ENCODE results near the gene GRK7.

DNA sequence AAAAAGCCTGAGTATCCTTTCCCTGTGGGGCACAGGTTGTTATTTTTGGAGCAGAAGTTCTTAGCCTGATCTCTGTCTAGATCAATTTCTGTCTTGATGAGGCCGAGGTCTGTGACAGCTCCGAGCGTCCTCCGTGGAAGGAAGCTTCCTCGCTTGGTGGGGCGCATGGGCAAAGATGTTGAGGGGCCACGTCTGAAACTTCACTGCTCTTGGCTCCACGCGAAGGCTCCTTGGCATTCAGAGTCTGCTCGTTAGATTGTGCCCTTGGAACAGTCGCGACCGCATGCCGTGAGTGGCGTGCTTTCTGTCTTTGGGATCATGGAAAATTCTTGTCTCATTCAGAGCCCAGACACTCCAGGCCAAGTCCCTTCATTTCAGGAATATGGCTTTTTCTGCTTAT lies 13.7 kb downstream of the GRK7 start:
- TF ChIP-seq EZH2 (IDR thresholded peaks at IDR 0.05; ENCODE audit: borderline replicate concordance, low read depth, low read length, poor library complexity, severe bottlenecking), result no peak
- TF ChIP-seq, protein P1, sequence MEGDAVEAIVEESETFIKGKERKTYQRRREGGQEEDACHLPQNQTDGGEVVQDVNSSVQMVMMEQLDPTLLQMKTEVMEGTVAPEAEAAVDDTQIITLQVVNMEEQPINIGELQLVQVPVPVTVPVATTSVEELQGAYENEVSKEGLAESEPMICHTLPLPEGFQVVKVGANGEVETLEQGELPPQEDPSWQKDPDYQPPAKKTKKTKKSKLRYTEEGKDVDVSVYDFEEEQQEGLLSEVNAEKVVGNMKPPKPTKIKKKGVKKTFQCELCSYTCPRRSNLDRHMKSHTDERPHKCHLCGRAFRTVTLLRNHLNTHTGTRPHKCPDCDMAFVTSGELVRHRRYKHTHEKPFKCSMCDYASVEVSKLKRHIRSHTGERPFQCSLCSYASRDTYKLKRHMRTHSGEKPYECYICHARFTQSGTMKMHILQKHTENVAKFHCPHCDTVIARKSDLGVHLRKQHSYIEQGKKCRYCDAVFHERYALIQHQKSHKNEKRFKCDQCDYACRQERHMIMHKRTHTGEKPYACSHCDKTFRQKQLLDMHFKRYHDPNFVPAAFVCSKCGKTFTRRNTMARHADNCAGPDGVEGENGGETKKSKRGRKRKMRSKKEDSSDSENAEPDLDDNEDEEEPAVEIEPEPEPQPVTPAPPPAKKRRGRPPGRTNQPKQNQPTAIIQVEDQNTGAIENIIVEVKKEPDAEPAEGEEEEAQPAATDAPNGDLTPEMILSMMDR (conservative IDR thresholded peaks at IDR 0.05; ENCODE audit: low read depth, low read length), result no peak
